ENCODE data around the gene TIMM29. TPM values are rescaled to one million over a fixed set of nuclear protein-coding genes. Genes with fewer than 3 reads are reported as not detected.
A peak's percentile ranks its signal among the peaks of the same experiment; 100 is the strongest.
"Not testable (repeated sequence)": the region's sequence is repeated elsewhere in the genome, so short reads cannot be mapped to it uniquely, and the experiment has no call there.

TIMM29 gene
- total RNA-seq, 1 experiment from 2014 or later: 35.2 TPM

GRCh38 chr19:10936661-10937084 is 8.1 kb downstream of the TIMM29 start:
- DNase-seq (ENCODE audit: low read depth): peak; percentile 83

GRCh38 chr19:10941649-10942048 is 13.0 kb downstream of the TIMM29 start:
- DNase-seq (ENCODE audit: low read depth): not testable (repeated sequence)

GRCh38 chr19:10943412-10943811 is 14.8 kb downstream of the TIMM29 start:
- DNase-seq (ENCODE audit: low read depth): not testable (repeated sequence)

- no peak for DNase-seq (ENCODE audit: low read depth)
Measured at GRCh38 chr19:10945264-10945663, 16.7 kb downstream of the TIMM29 start.

GRCh38 chr19:10946958-10947657 is 18.5 kb downstream of the TIMM29 start:
- DNase-seq (ENCODE audit: low read depth): no peak

- DNase-seq (ENCODE audit: low read depth): no peak
Measured at GRCh38 chr19:10952809-10953208, 24.2 kb downstream of the TIMM29 start.

- DNase-seq (ENCODE audit: low read depth): not testable (repeated sequence)
Measured at GRCh38 chr19:10959277-10959968, 30.8 kb downstream of the TIMM29 start.

- peak; percentile 89 for DNase-seq (ENCODE audit: low read depth)
Measured at GRCh38 chr19:10960314-10961072, 31.9 kb downstream of the TIMM29 start, which contains the start of gene SMARCA4. Gene SMARCA4 (plus strand): TSS chr19:10961030. CDS start chr19:10984152, 23,122 bp downstream.

GRCh38 chr19:10961073-10961860 is 32.7 kb downstream of the TIMM29 start:
- DNase-seq (ENCODE audit: low read depth): no peak

GRCh38 chr19:10962863-10963262 is 34.3 kb downstream of the TIMM29 start:
- no peak for DNase-seq (ENCODE audit: low read depth)

GRCh38 chr19:10963865-10964264 is 35.3 kb downstream of the TIMM29 start:
- DNase-seq (ENCODE audit: low read depth): no peak

GRCh38 chr19:10964903-10965302 is 36.3 kb downstream of the TIMM29 start:
- no peak for DNase-seq (ENCODE audit: low read depth)

- no peak for DNase-seq (ENCODE audit: low read depth)
Measured at GRCh38 chr19:10965398-10965797, 36.8 kb downstream of the TIMM29 start.

GRCh38 chr19:10966809-10967208 is 38.2 kb downstream of the TIMM29 start:
- no peak for DNase-seq (ENCODE audit: low read depth)

GRCh38 chr19:10968527-10969135 is 40.0 kb downstream of the TIMM29 start:
- DNase-seq (ENCODE audit: low read depth): no peak

GRCh38 chr19:10971107-10971726 is 42.6 kb downstream of the TIMM29 start:
- no peak for DNase-seq (ENCODE audit: low read depth)

- no peak for DNase-seq (ENCODE audit: low read depth)
Measured at GRCh38 chr19:10975374-10976130, 46.9 kb downstream of the TIMM29 start.

- no peak for DNase-seq (ENCODE audit: low read depth)
Measured at GRCh38 chr19:10976131-10976892, 47.7 kb downstream of the TIMM29 start.

- DNase-seq (ENCODE audit: low read depth): no peak
Measured at GRCh38 chr19:10977742-10978092, 49.1 kb downstream of the TIMM29 start.

Data from HT1080 (cell line).